Osteocyte (in vitro differentiated cells): ENCODE data around the gene HSD17B12. TPM values are rescaled to one million over a fixed set of nuclear protein-coding genes. Genes with fewer than 3 reads are reported as not detected.

Source experiments
- DNase-seq: peaks from one replicate; pipeline ENCODE4 v3.0.0; 2021; ENCODE audit warnings: mixed read lengths; ENCODE audit not compliant: unreplicated experiment; ENCODE audit errors: extremely low spot score
- H3K27ac Mint-ChIP-seq: one replicate; pipeline ENCODE4 v1.8.0; 2021; ENCODE audit warnings: mild to moderate bottlenecking, mixed read lengths; ENCODE audit not compliant: unreplicated experiment
- H3K27me3 Mint-ChIP-seq: one replicate; pipeline ENCODE4 v1.8.0; 2021; ENCODE audit warnings: mixed read lengths; ENCODE audit not compliant: unreplicated experiment
- H3K36me3 Mint-ChIP-seq: one replicate; pipeline ENCODE4 v1.8.0; 2021; ENCODE audit warnings: mixed read lengths; ENCODE audit not compliant: unreplicated experiment
- H3K4me1 Mint-ChIP-seq: one replicate; pipeline ENCODE4 v1.8.0; 2021; ENCODE audit warnings: mixed read lengths; ENCODE audit not compliant: unreplicated experiment
- H3K4me3 Mint-ChIP-seq: one replicate; pipeline ENCODE4 v1.8.0; 2021; ENCODE audit warnings: mild to moderate bottlenecking, moderate library complexity, mixed read lengths; ENCODE audit not compliant: unreplicated experiment
- H3K9me3 Mint-ChIP-seq: one replicate; pipeline ENCODE4 v1.8.0; 2021; ENCODE audit warnings: mixed read lengths; ENCODE audit not compliant: unreplicated experiment
- CTCF ChIP-seq: fragments of 200-600 bp; sonication (generic); IDR thresholded peaks from 2 replicates; pipeline ENCODE4 v1.5.0; 2021; ENCODE audit warnings: antibody characterized with exemption, mild to moderate bottlenecking, moderate library complexity
- long read RNA-seq: library from polyadenylated mRNA; unstranded; transcript quantifications from one replicate; pipeline ENCODE4 v2.0.0, GENCODE V29; 2021
- total RNA-seq: library from RNA; stranded (reverse); gene quantifications from 2 replicates; pipeline ENCODE4 v1.2.1, GENCODE V29; 2021

Gene HSD17B12
- 69.5 and 81.6 TPM in 2 replicates for total RNA-seq
- long read RNA-seq, full-length matches to known transcripts, result 141 of 184 reads
- long read RNA-seq, partial matches to known transcripts, result 17 of 184 reads
- long read RNA-seq, other reads (novel, unspliced or antisense), result 26 of 184 reads

- peak; percentile 97 for DNase-seq
- peaks cover 15% of the 10 kb centered on the region for H3K36me3 Mint-ChIP-seq
- no peak for TF ChIP-seq CTCF
- H3K4me1 Mint-ChIP-seq, result peaks cover 36% of the 10 kb centered on the region
- H3K4me3 Mint-ChIP-seq, result peak within 1 kb of the TSS; percentile 92
- peak within 1 kb of the TSS; percentile 97 for H3K27ac Mint-ChIP-seq
- H3K9me3 Mint-ChIP-seq, result no peaks in the 10 kb centered on the region
- no peaks in the 10 kb centered on the region for H3K27me3 Mint-ChIP-seq
Observed at GRCh38 chr11:43680521-43681400, at the start of gene HSD17B12. Gene HSD17B12, plus strand, starts transcription at chr11:43680738. Its CDS starts 90 bp downstream, at chr11:43680828.

DNA sequence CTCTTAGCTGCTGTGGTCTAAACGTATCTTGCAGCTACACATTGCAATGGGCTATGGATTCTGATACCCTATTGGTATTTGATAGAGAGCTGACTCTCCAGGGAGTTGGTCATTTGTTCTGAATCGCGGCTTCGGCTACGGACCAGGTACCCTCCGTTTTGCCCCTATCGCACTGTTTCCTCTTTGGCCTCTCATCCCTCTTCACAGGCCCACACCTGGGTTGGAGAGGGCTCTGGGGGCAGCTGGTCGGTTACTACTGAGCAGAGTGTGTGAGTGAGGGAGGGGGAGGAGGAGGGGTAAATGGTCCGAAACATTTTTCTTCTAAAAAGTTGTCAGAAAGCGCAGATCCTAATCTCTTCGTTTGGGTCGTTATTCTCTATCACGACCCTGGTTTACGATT is 48.8 kb upstream of the HSD17B12 start:
- TF ChIP-seq CTCF, result no peak
- H3K9me3 Mint-ChIP-seq, result no peaks in the 10 kb centered on the region
- no peak for DNase-seq
- H3K4me1 Mint-ChIP-seq, result peaks cover 1% of the 10 kb centered on the region
- H3K36me3 Mint-ChIP-seq, result no peaks in the 10 kb centered on the region
- H3K27me3 Mint-ChIP-seq, result peaks cover 50% of the 10 kb centered on the region
- H3K27ac Mint-ChIP-seq, result no peak overlapping the region
- H3K4me3 Mint-ChIP-seq, result no peak overlapping the region

DNA sequence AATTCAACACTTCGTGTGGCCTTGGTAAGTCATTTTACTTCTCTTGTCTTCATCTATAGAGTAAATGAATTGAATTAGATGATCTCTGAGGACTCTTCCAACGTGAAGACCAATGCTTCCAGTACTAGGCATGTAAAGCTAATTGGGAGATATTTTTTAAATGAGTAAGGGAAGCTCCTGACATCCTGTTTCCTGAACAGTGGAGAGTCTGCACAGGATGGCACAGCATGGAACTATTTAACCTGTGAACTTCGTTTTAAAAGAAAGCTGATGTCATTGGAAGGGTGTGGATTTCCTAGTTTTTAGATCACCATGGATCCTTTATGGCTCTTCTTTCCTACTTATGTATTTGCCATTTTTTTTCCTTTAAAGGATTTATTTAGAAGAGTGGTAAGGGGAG is 48.4 kb upstream of the HSD17B12 start:
- H3K4me3 Mint-ChIP-seq, result no peak overlapping the region
- H3K9me3 Mint-ChIP-seq, result no peaks in the 10 kb centered on the region
- TF ChIP-seq CTCF, result no peak
- H3K36me3 Mint-ChIP-seq, result no peaks in the 10 kb centered on the region
- H3K27me3 Mint-ChIP-seq, result peaks cover 53% of the 10 kb centered on the region
- no peak overlapping the region for H3K27ac Mint-ChIP-seq
- H3K4me1 Mint-ChIP-seq, result peaks cover 1% of the 10 kb centered on the region
- no peak for DNase-seq

DNA sequence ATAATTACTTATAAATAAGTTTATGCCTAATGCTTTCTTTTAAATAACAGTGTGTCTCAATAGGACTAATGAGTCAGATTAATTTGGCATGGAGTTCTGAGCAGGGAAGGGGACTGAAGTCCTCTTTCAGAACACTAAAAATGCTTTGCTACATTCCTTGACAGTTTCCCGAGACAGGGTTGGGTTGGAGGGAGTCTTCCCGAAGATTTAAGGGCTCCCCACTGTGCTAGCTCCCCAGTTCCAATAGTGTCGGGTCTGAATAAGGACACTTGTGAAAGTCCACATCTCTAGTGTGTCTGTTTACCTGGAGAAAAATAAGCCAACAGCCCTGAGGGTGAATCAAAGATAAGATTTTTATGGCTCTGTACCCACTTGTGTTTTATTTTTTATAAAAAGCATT is 41.8 kb upstream of the HSD17B12 start:
- Mint-ChIP-seq H3K27ac (no peak overlapping the region), H3K4me1 (peaks cover 5% of the 10 kb centered on the region), H3K9me3 (no peaks in the 10 kb centered on the region), H3K36me3 (no peaks in the 10 kb centered on the region), H3K27me3 (peaks cover 70% of the 10 kb centered on the region), H3K4me3 (no peak overlapping the region)
- TF ChIP-seq CTCF, result no peak
- no peak for DNase-seq

GRCh38 chr11:43639224-43639623 is 41.3 kb upstream of the HSD17B12 start:
- no peak for DNase-seq
- H3K36me3 Mint-ChIP-seq, result no peaks in the 10 kb centered on the region
- no peak for TF ChIP-seq CTCF
- peaks cover 10% of the 10 kb centered on the region for H3K4me1 Mint-ChIP-seq
- H3K4me3 Mint-ChIP-seq, result no peak overlapping the region
- no peak overlapping the region for H3K27ac Mint-ChIP-seq
- peaks cover 68% of the 10 kb centered on the region for H3K27me3 Mint-ChIP-seq
- no peaks in the 10 kb centered on the region for H3K9me3 Mint-ChIP-seq
